Measurements from ENCODE around the gene PRIM2. TPM values are rescaled to one million over a fixed set of nuclear protein-coding genes. Genes with fewer than 3 reads are reported as not detected.
"Not testable (repeated sequence)": the region's sequence is repeated elsewhere in the genome, so short reads cannot be mapped to it uniquely, and the experiment has no call there.

Gene PRIM2
- total RNA-seq, 4 donors from 2014 or later = 5.6 to 19.5 (median 6.9) TPM

GRCh38 chr6:57581586-57581985 is 264.2 kb downstream of the PRIM2 start:
- not testable (repeated sequence) for ATAC-seq (ENCODE audit: low FRiP score); DNase-seq (ENCODE audit: low spot score)

GRCh38 chr6:57601105-57601504 is 283.7 kb downstream of the PRIM2 start:
- ATAC-seq (ENCODE audit: low FRiP score); DNase-seq (ENCODE audit: low spot score): not testable (repeated sequence)

- not testable (repeated sequence) for DNase-seq (ENCODE audit: low spot score)
These were observed 287.9 kb downstream of the PRIM2 start for GRCh38 chr6:57605303-57605702.

GRCh38 chr6:57606331-57606730 is 288.9 kb downstream of the PRIM2 start:
- ATAC-seq (ENCODE audit: low FRiP score) = not testable (repeated sequence)

More at GRCh38 chr6:57605303-57605702, 287.9 kb downstream of the PRIM2 start:
- not testable (repeated sequence) for ATAC-seq (ENCODE audit: low FRiP score)

GRCh38 chr6:57610612-57611011 is 293.2 kb downstream of the PRIM2 start:
- not testable (repeated sequence) for DNase-seq (ENCODE audit: low spot score); ATAC-seq (ENCODE audit: low FRiP score)

More at GRCh38 chr6:57606331-57606730, 288.9 kb downstream of the PRIM2 start:
- not testable (repeated sequence) for DNase-seq (ENCODE audit: low spot score)

- ATAC-seq (ENCODE audit: low FRiP score); DNase-seq (ENCODE audit: low spot score): not testable (repeated sequence)
These were observed 301.5 kb downstream of the PRIM2 start for GRCh38 chr6:57618959-57619358.

GRCh38 chr6:57631773-57632172 is 314.3 kb downstream of the PRIM2 start:
- not testable (repeated sequence) for ATAC-seq (ENCODE audit: low FRiP score); DNase-seq (ENCODE audit: low spot score)

- ATAC-seq (ENCODE audit: low FRiP score); DNase-seq (ENCODE audit: low spot score): not testable (repeated sequence)
These were observed 341.1 kb downstream of the PRIM2 start for GRCh38 chr6:57658526-57658925.

- DNase-seq (ENCODE audit: low spot score); ATAC-seq (ENCODE audit: low FRiP score): not testable (repeated sequence)
These were observed 342.4 kb downstream of the PRIM2 start for GRCh38 chr6:57659794-57660193.

- ATAC-seq (ENCODE audit: low FRiP score); DNase-seq (ENCODE audit: low spot score): not testable (repeated sequence)
These were observed 343.5 kb downstream of the PRIM2 start for GRCh38 chr6:57660940-57661339.

GRCh38 chr6:57668108-57668507 is 350.7 kb downstream of the PRIM2 start:
- peak; percentile 90 for ATAC-seq (ENCODE audit: low FRiP score)
- DNase-seq (ENCODE audit: low spot score) = not testable (repeated sequence)

GRCh38 chr6:57671237-57671636 is 353.8 kb downstream of the PRIM2 start:
- DNase-seq (ENCODE audit: low spot score); ATAC-seq (ENCODE audit: low FRiP score): not testable (repeated sequence)

- not testable (repeated sequence) for DNase-seq (ENCODE audit: low spot score)
- peak; percentile 10 for ATAC-seq (ENCODE audit: low FRiP score)
These were observed 354.7 kb downstream of the PRIM2 start for GRCh38 chr6:57671937-57672627.

- not testable (repeated sequence) for ATAC-seq (ENCODE audit: low FRiP score); DNase-seq (ENCODE audit: low spot score)
These were observed 355.9 kb downstream of the PRIM2 start for GRCh38 chr6:57673281-57673680.

GRCh38 chr6:57675386-57675785 is 358.0 kb downstream of the PRIM2 start:
- DNase-seq (ENCODE audit: low spot score); ATAC-seq (ENCODE audit: low FRiP score): not testable (repeated sequence)

- DNase-seq (ENCODE audit: low spot score); ATAC-seq (ENCODE audit: low FRiP score): not testable (repeated sequence)
These were observed 379.0 kb downstream of the PRIM2 start for GRCh38 chr6:57696382-57696781.

Small RNAs within 50 kb of the gene (small RNA-seq; reads per million reads assigned to genes)
- not detected for gene MIR548U

Other genes with a start within 250 kb of the PRIM2 start
- gene ZNF451, start 227.4 kb upstream of the PRIM2 start, total RNA-seq = 10 to 100 TPM; 41.4 to 66.8 (median 57.0) TPM
- 1 to 10 TPM; 3.0 to 6.6 (median 4.6) TPM for gene BAG2, start 145.3 kb upstream of the PRIM2 start, total RNA-seq
- gene RAB23, start 95.3 kb upstream of the PRIM2 start, total RNA-seq = 10 to 100 TPM in 1 of 4 donors, 1 to 10 TPM in 3; 3.0 to 10.6 (median 7.5) TPM